SK-N-MC (cell line): ENCODE measurements around the gene RUNX2.

Experiments
- EZH2 ChIP-seq: fragments of 200-600 bp; sonication (generic); IDR thresholded peaks from one replicate; pipeline ENCODE4 v1.6.1; 2017; ENCODE audit warnings: antibody characterized with exemption
- FOXP2 ChIP-seq: optimal IDR thresholded peaks from 2 replicates; pipeline ENCODE3; 2011; ENCODE audit warnings: mild to moderate bottlenecking, moderate library complexity; ENCODE audit not compliant: insufficient read depth; ENCODE audit errors: extremely low read length, control extremely low read depth
- POLR2AphosphoS5 ChIP-seq: IDR thresholded peaks from 2 replicates; pipeline ENCODE4 v1.6.1; 2012; ENCODE audit warnings: mild to moderate bottlenecking, low read depth, low read length, borderline replicate concordance

GRCh38 chr6:45643126-45643525, 315.0 kb downstream of the RUNX2 start:
- TF ChIP-seq EZH2 (no peak), POLR2AphosphoS5 (no peak), FOXP2 (no peak)
